T47D (cell line): Measurements from ENCODE around the gene YES1.
A peak's percentile ranks its signal among the peaks of the same experiment; 100 is the strongest.

Experiments
- DNase-seq, 2 experiments: peaks; one replicate each; pipeline versions ENCODE4 v3.0.0 to v3.0.0-alpha.2; 2011 to 2012; ENCODE audit warnings: low read depth in 1 of 2, low spot score in 1 of 2
- JUND ChIP-seq: IDR thresholded peaks from 2 replicates; pipeline ENCODE4 v1.6.1; 2012; ENCODE audit warnings: low read depth
- in situ Hi-C: cut with HindIII; loops from 2 replicates; pipeline ENCODE4 v1.10.0; 2016; ENCODE audit warnings: low sequenced_read_pairs, low pct_unique_long_range_greater_than_20kb

YES1 gene

DNA sequence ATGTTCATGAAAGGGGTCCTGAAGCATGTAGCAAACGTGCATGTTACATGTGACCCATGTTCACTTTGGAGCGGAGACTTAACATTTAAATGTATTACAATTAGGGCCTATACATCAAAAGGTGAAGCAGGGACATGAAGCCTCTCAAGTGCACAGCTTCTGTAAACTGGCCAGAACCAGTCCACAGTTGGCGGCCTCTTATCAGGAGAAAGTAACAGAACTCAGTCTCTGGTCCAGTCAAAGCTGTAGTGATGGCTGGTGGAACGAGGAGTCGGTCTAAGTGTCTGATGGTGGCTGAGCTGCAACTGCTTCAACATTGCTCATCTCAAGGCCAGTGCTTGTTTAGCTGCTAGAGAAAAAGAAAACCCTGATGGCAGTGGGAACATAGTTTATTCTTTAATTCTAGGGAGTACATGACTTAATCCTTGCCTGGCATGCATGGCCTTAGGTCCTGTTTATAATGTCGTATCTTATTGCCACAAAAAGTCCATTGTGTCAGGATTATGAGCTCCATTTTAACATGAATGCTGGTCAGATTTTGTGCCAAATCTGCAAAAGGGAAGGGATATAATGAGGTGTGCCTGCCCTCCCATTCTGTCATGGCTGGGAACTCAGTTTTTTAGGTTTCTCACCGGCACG, 22.2 kb upstream of the YES1 start:
- in situ Hi-C loops = no loop called here
- DNase-seq = no peak
- no peak for TF ChIP-seq JUND

DNA sequence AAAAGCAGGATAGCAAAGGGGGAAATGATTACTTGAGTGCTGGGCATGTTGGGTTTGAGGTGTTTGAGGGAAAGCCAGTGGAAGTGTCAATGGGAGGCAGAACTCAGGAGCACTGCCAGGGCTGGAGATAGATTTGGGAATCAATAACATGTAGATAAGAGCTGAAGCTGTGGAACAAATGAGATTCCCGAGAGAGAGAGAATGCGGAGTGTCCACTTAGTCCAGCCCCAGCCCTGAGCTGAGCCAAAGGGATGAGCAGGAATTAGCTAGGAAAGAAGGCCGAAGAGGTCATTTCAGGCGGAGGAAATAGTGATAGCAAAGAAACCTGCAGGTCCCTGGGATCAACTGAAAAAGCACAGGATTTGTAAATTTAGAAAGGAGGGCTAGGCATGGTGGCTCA, 21.2 kb upstream of the YES1 start:
- no peak for TF ChIP-seq JUND
- no peak for DNase-seq
- in situ Hi-C loops = no loop called here

DNA sequence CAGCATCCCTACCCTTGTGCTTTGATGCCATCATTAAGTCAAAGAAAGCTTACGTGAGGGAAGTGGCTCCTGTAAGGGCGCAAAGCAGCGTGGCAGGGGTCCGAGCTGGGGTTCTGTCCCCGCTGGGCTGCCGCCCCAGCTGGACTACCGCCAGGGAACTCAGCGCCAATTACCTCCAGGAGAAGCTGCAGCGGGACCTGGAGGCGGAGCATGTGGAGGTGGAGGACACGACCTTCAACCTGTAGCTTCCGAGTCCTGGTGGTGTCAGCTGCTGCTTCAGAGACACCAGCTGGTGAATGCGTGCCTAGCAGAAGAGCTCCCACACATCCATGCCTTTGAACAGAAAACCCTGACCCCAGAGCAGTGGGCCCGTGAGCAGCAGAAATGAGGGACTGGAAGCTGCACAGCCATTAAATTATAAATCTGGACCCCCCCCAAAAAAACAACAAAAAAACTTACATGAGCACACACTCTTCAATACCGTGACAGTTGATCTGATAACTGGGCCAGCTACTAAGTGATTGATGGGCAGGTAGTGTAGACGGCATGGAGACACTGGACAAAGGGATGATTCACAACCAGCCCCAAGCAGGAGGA, 20.1 kb upstream of the YES1 start:
- in situ Hi-C loops = no loop called here
- peak in 1 of 2 experiments; percentile 61 for DNase-seq
- no peak for TF ChIP-seq JUND

DNA sequence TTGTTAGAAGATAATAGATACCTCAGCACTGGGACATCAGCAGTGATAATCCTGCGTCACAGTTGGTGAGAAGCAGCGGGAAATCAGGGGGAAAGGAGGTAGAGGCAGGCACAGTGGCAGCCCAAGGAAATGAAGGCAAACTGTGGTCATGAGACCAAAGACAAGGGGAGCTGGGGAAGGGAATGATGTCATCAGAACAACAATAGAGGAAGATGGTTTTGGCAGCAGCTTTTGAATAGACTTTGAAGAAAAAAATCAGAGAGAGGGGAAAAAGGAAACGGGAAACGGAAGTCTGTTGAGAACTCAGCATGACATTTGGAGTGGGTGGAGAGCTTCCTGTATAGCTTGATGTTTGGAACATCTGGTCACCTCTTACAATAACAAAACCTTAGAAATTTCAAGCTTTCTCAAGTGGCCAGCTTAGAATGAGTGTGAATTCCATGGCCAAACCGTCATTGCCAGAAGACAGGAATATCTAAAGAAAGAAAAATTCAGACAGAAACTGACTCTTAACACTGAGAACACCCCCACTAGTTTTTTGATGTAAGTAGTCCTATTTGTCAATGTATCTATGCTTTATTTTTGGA, 18.4 kb upstream of the YES1 start:
- in situ Hi-C loops = no loop called here
- DNase-seq = no peak

DNA sequence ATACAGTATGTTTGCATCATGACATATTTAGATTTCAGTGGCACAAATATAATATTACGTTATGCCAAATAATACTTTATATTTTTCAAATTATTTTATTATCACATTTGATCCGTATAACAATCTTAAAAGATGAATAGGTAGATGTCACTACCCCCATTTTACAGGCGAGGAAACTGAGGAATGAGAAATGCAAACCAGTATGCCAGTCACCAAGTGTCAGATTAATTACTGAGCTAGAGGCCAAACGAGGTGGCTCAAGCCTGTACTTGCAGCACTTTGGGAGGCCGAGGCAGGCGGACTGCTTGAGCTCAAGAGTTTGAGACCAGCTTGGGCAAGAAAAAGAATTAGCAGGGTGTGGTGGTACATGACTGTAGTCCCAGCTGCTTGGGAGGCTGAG, 17.4 kb upstream of the YES1 start:
- no peak for TF ChIP-seq JUND
- in situ Hi-C loops = no loop called here
- no peak for DNase-seq

More for the DNA sequence above, 18.4 kb upstream of the YES1 start:
- TF ChIP-seq JUND = no peak

DNA sequence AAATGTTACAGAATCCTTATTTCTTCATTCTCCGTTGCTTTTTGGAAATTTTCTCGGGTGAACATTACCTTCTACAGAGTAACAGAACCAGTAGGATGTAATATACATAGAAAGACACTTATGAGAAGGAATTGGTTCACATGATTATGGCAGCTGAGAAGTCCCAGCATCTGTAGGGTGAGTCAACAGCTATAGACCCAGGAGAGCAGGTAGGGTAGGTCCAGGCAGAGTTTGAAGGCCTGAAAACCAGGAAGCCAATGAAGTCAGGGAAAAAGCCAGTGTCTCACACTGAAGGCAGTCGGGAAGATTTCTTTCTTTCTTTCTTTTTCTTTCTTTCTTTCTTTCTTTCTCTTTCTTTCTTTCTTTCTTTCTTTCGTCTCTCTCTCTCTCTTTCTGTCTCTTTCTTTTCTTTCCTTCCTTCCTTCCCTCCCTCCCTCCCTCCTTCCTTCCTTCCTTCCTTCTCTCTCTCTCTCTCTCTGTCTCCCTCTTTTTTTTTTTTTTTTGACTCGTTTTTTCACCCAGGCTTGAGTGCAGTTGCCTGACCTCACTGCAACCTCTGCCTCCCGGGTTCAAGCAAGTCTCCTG, 15.1 kb upstream of the YES1 start:
- DNase-seq = peak in 1 of 2 experiments; percentile 25
- in situ Hi-C loops = no loop called here
- TF ChIP-seq JUND = no peak

DNA sequence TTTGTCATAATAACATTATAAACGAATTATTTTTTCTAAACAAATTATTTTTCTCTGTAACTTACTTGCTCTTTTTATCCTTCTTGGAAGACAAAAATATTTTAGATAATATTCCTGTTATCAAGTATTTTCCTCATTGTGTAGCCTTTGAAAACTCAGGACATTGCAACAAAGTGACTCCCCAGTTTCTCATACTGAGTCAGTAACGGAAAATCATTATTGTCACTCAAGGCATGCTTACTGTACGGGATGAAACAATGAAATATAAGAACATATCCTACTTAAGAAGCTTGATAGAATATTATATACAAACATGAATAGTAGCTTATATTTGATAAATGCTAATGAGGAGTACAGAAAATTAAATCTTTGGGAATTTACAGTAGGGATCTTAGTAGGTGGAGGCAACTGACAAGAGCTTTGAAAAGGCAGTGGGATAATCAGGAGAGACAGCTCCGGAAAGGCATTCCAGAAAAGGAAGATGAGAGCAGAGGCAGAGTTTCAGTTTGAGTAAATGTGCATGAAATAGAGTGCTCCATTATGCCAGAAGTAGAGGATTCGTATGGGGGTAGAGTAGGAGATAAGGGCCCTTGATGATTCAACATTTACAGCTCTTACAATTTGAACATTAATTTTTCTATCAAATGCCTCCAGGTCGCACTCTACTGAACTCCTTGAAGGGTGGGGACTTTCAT, 14.0 kb upstream of the YES1 start:
- TF ChIP-seq JUND = no peak
- no peak for DNase-seq
- in situ Hi-C loops = no loop called here

DNA sequence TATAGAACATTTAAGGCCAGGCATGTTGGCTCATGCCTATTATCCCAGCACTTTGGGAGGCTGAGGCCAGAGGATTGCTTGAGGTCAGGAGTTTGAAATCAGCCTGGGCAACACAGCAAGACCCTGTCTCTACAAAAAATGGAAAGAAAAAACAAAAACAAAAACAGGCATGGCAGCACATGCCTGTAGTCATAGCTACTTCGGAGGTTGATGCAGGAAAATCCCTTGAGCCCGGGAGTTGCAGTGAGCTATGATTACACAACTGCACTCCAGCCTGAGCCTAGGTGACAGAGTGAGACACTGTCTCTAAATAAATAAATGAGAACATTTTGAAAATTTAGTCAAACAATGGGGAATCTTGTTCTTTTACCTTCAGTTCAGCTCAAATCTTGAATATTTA, 12.1 kb upstream of the YES1 start:
- TF ChIP-seq JUND = no peak
- in situ Hi-C loops = no loop called here
- DNase-seq = peak in 1 of 2 experiments; percentile 30

DNA sequence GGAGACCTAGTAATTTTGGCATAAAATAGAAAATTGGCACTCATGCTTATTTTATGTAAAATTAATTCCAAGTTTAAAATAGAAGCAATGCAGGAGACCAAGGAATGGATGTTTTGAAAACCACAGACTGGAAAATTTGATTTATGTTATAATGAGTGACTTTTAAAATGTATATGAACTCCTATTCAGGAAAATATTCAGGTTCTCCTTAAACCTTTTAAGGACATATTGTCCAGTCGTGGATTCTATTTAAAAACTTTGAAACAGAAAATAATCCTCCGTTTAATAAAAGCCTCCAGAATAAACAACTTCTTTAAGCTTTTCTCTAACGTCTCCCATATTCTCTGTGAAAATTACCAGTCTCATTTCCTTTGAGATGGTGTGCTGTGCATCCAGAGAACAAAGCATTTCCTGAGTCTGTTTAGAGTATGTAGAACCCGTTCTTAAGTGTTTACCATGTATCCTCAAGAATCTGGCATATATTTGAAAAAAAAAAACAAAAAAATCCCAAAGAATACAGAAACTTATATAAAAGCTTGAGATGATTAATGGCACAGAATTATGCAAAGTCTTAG, 8.6 kb upstream of the YES1 start:
- no peak for DNase-seq
- in situ Hi-C loops = no loop called here
- no peak for TF ChIP-seq JUND

DNA sequence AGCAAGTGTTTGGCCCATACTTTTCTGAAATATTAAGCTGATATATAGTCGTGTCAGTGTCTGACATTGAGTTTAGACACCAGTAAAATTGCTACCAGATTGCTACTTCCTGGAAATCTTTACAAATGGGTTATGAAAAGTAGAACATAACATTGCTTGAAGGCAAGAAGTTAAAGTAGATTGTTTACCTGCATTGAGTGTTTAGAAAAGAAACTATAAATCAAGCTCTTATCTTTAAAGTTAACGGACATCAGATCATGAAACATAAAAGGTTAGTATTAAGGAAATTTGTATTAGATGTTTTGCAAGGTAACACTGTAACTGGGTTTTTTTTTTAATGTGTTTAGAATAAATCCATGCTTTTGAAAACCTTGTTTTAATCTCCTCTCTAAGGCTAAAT, 4.8 kb upstream of the YES1 start:
- TF ChIP-seq JUND = no peak
- in situ Hi-C loops = no loop called here
- no peak for DNase-seq

DNA sequence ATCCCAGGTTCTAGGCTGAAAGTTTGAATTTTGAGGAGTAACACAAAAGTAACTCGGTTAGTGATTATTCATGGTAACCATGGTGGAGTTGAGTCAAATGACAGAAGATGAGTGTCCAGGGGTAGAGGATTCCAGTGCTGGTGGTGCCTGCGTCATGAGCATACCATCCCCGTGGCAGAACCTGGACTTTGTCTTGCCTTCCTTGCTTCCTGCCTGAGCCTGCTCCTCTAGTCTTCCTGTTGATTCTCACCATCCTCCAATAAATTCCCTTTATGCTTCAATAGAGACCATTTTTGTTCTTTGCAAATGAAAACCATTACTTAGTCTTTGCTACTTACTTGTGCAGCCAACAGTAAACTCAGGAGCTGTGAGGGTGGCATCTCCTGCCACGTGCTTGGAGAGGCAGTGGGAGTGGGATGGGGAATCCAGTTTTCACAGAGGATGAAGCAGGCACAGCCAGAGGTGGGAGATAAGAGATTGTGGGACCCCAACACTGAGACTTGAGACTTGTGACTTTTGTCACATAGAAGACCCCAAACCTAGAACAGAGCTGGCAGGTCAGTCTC, 4.1 kb upstream of the YES1 start:
- no peak for TF ChIP-seq JUND
- DNase-seq = no peak
- in situ Hi-C loops = no loop called here

DNA sequence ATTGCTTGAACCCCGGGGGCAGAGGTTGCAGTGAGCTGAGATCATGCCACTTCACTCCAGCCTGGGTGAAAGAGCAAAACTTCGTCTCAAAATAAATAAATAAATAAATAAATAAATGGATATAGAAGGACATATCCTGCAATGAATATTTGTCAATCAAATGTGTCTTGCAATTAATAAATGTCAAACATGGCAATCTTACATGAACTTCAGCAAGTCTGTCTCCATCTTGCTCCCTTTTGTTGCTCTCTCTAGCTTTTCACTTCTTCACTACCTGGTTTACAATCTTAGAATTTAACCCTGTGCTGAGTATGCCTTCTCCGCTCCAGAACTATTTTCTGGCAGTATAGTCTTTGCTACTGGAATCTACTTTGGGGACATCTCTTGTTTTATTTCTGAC, 3.3 kb upstream of the YES1 start:
- no peak for TF ChIP-seq JUND
- DNase-seq = no peak
- in situ Hi-C loops = no loop called here
